ENCODE results near the gene NRP2.

Gene NRP2

DNA sequence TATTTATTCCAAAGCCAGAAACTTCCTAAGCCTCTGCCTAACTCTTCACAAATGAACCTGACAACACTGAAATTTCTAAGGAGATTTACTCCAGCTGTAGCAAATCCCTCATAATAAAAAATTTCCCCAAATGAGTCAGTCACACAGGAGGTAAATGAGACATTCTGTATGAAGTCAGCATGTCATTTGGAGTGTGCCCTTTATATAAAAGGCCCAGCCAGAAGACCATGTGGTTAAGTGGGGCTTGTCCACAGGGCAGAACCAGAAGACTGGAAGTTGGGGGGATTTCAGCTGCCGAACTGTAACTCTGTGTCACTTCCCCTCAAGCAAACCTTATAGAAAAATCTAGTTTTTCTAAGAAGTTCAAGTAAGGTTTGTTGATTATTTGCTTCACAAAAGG is 30.2 kb downstream of the NRP2 start:
- DNase-seq, result no peak

DNA sequence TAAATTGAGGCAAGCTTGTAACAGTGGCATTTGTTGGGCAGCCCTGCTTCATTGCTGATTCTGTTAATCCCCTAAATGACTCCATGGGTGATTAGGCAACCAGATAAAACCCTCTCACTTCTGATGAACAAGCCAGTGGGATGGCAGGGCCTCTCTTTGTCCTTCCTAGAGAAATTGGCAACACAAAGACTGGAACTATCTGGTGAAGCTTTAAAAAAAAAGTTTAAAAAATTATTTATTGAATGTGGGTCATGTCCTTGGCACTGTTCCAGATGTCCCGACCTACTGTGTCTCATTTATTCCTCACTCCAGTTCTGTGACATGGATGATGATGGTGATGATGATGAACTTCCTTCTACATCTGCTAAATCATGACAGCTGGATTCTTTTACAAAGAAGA is 30.8 kb downstream of the NRP2 start:
- DNase-seq, result no peak

GRCh38 chr2:205714058-205714776 is 31.9 kb downstream of the NRP2 start:
- DNase-seq, result no peak

DNA sequence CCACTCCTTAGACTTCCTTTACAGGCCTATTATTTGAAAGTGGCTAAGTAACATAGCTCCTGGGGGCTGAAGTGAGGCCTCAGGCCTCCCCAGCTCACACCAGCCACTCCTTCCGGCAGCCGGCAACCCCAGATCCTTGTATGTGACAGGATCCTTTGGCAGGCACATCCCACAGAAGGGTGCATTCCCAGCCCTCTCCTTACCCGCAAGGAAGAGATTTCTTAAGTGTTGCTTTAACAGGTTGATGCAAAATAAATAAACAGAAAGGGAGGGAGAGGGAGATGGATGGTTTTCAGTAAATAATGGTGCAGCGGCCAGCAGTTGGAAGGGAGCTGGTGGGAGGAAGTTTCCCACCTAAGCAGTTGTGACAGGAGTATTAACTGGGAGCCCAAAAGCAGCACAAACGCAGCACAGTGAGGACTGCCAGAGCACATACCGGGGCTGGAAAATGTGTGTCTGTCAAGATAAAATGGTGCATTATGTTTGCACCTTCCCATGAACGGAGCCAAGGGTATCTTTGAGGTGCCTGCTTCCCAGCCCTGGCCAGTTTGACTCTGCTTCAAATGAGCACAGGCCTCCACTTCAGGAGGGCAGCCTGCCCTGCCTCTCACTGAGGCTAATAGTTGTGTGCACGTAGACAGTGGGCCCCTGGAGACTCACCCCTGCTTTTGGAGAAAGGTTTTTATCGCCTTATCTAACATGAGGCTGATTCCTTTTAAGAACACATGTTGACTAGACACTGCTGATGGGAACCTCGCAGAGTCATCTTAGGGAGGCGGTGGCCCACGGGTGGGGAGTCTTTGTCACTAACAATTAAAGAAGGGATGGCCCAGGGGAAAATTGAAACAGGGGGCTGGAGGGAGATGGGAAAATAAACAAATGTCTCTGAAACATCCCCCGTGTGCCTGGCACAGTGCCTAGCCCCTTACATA is 32.8 kb downstream of the NRP2 start:
- no peak for DNase-seq

DNA sequence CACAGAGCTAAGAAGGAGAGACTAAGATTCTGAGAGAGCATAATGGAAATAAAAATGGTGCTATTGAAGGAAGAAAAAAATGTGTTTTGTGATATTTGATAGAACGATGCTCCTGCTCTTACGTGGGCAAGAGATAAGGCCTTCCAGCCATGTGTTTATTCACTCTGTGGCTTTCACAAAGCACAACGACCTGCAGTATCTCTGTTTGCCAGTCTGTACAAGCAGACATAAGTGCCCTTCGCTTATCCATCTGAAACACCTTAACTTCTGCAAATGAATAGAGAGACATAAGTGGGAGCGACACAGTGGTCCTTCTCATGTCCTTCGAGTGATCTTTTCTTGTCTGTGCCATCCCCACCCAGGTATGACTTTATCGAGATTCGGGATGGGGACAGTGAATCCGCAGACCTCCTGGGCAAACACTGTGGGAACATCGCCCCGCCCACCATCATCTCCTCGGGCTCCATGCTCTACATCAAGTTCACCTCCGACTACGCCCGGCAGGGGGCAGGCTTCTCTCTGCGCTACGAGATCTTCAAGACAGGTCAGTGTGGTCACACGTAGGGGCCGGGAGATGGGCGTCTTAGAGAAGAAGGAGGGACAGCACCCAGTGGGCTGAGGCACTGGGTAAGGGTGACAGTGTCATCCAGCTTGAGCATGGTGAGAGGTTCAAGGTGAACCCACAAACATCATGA is 33.7 kb downstream of the NRP2 start:
- no peak for DNase-seq

DNA sequence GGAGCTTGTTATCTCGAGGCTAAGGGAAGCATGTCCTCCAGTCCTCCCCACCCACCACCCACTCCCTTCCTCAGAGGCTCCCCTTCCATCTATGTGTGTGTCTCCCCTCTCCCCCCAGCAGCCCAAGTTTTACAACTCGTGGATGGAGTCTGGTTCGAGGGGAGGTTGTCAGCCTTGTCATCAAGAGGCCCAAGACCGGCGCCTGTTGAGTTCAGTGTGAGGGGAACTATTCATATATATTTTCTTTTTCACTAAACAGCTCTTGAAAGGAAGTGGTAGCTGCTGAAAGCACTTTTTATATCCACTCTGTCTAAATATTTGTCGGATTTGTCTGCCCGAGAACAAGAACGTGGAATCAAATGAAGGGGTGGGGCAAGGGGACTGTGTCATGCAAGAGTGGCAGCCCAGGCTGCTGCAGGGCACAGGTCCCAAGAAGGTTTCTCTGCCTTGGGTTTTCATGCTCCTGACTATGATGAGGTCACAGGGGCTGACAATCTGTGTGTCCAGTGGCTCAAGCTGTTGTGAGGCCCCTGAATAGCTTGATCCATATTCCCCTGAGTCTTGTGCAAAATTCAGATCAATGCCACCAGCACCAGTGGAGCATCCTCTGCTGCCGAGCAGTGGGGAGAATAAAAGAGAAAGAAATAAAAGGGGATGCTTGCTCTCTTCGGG is 35.0 kb downstream of the NRP2 start:
- no peak for DNase-seq

DNA sequence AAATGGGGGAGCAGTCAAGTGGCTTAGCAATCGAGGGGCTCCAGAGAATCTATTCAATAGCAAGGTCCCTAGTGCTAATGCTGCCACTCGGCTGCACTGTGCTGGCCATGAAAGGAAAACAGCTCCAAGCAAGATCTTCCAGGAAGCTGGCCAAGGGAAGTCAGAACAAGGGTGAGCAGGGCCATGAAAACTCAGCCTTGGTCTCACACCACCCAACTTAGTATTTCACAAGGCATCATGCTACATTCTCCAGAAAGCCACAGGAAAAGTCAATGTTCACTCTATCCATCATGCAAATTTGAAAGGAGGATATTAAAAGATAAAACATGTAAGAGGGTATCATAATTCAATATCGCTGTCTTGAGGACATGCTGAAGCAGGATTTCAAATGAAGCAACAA is 35.7 kb downstream of the NRP2 start:
- no peak for DNase-seq

- DNase-seq, result no peak
These were observed 37.5 kb downstream of the NRP2 start for GRCh38 chr2:205719847-205720246.

- DNase-seq, result no peak
These were observed 38.2 kb downstream of the NRP2 start for GRCh38 chr2:205720451-205720902.

DNA sequence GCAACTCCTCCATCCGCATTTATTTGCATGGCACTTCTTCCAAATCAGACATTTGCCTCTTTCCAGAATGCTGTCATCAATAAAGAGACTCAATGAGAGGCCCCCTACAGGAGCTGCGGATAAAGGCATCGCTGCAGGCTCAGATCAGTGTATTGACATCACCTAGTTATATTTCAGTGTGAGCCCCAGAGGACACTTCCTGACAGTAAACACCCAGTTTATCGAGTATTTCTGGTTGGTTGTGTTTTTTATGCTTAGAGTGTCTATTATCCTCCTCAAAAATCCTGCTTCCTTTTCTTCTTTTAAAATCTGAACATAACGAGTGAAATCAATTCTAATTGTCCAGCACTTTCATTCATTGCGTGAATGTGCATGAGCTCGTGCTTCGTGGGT is 38.8 kb downstream of the NRP2 start:
- DNase-seq, result no peak

DNA sequence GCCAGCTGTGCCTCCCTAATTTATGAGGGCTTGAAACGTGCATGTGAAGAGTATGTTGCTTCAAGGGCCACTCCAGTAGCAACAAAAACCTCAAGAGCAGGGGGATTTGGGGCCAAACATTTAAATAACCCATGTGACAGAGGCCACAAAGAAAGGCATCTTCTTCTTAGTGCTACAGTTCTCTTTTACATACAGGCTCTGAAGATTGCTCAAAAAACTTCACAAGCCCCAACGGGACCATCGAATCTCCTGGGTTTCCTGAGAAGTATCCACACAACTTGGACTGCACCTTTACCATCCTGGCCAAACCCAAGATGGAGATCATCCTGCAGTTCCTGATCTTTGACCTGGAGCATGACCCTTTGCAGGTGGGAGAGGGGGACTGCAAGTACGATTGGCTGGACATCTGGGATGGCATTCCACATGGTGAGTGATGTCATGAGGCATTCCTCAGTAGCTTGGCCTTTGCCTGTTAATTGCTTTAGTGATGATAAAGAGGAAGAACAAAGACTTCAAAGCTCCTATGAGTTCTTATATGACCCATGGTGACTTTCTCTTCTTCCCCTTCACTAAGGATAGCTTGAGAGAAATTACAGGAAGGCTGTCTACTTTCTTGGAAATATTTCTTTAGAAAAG is 40.1 kb downstream of the NRP2 start:
- no peak for DNase-seq

- DNase-seq, result no peak
These were observed 40.9 kb downstream of the NRP2 start for GRCh38 chr2:205723179-205723578.

GRCh38 chr2:205725059-205725458 is 42.8 kb downstream of the NRP2 start:
- no peak for DNase-seq

GRCh38 chr2:205726506-205726905 is 44.2 kb downstream of the NRP2 start:
- no peak for DNase-seq

DNA sequence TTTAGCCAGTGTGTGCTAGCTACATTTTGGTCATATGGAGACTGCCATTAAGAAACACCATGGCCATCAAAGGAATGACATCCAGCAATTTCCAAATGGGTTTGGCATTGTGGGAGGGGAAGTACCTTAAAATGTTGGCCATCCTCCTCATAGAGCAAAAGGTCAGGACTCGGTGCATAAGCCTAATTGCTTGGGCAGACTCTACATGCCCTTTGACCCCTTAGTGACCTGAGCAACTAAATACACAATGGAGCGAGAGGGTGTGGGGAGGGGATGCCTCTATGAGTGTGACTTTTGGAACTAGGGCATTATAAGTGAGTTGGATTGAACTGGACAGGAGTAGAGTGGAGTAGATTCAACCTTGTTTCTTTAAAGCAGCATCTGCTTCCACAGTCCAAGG is 44.9 kb downstream of the NRP2 start:
- DNase-seq, result no peak

GRCh38 chr2:205728366-205728765 is 46.1 kb downstream of the NRP2 start:
- no peak for DNase-seq

- DNase-seq, result no peak
These were observed 47.9 kb downstream of the NRP2 start for GRCh38 chr2:205730191-205730590.

DNA sequence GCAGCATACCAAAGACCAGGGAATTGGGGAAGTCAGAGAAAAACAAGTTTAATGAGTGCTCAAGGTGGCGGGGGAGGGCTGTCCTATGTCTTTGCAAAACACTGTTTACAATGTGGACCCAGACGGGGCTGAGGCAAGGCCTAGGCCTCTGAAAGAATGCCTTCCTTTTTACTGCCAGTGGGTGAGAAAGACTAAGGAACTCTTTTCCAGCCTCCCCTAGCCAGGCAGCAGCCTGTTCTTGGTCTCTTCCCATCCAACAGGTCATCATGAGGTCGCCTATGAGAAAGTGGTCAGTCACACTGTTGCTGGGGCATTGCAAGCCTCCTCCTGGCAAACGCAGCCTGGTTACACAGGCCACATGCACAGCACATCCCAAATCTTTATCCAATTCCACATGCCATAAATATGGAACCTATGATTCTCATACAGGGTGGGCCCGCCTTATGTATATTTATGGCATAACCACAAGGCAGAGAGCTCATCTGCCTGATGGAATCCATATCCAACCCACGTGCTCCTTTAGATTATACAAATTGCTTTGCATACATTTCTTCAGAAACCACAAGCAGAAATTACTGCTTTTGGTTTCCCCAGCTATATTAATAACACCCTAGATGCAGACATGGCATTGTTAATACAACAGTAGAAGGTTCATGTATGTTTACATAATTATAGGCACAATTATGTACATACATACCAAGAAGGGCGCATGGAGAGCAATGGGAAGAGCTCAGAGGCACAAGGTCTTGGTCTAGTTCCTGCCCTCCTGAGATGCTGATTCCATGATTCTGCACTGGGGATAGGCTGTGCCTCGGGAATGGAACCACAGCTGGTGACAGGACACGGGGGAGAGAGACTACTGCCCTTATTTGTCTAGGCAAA is 48.6 kb downstream of the NRP2 start:
- DNase-seq, result no peak

GRCh38 chr2:205731583-205731981 is 49.3 kb downstream of the NRP2 start:
- no peak for DNase-seq

DNA sequence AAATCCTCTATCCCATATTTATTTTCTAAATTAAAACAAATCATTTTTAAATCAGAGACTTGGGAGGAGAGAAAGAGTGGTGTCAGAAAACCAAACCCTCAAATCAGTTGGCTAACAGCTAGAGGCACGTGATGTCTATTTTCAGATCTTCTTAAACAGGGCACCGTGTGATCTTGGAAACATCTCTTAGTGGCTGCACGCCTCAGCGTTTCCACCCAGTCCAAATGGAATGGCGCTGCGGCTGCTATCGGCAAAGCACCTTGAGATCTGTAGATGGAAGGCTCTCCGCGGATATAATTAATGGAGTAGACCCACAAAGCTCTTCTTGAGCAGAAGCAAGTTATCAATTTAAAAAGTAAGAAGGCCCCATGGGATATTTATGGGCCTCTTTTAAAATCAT is 50.0 kb downstream of the NRP2 start:
- no peak for DNase-seq

- no peak for DNase-seq
These were observed 50.8 kb downstream of the NRP2 start for GRCh38 chr2:205733082-205733481.

Data from T-helper 2 cell (primary cell).